SK-MEL-5 (cell line): ENCODE results near the gene PRB2. TPM values are rescaled to one million over a fixed set of nuclear protein-coding genes. Genes with fewer than 3 reads are reported as not detected.
"Not testable (repeated sequence)": the region's sequence is repeated elsewhere in the genome, so short reads cannot be mapped to it uniquely, and the experiment has no call there.

Experiments used
- DNase-seq: peaks from one replicate; pipeline ENCODE4 v3.0.0-alpha.2; 2016; ENCODE audit warnings: low read depth, low spot score
- in situ Hi-C: cut with HindIII; loops from 2 replicates; pipeline ENCODE4 v1.10.0; 2016; ENCODE audit warnings: low sequenced_read_pairs, high pct_unique_total_duplicates, low pct_unique_long_range_greater_than_20kb
- polyA plus RNA-seq, 2 experiments: library from polyadenylated mRNA; depleted of rRNA; stranded (reverse); fragments of >200 nt; gene quantifications; 2 replicates each; pipeline ENCODE4 v1.2.3, GENCODE V29; 2015
- total RNA-seq: library from RNA; depleted of rRNA; stranded (reverse); fragments of >200 nt; shearing (Covaris generic); gene quantifications from 2 replicates; pipeline ENCODE4 v1.2.3, GENCODE V29; 2014; rRNA removed

The PRB2 gene
- not detected in 2 replicates for total RNA-seq
- not detected in 2 replicates for polyA plus RNA-seq (2015; cell fraction: cytosol; rRNA removed)
- not detected in 2 replicates for polyA plus RNA-seq (2015; cell fraction: nucleus; rRNA removed)

DNA sequence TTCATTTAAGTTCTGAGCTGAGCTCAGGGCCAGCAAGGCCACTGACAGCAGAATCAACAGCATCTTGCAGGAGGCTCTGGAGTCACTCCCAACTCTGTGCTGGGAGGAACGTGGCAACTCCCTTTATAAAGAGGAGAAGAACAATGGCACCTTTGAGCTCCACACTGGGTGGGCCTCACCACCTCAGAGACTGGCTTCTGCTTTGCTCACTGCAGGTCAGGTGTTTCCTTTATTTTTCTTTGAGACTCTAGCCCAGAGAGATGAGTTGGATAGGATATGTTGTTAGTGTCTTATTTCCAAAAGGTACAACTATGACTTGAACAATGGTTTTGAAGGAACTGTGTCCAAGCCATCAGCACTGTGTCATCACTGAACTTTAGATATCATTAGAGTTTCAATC is at the start of gene PRB2:
PRB2 (minus strand) TSS at position 101 of the 400 bp plus-strand sequence; CDS start at position 63, 38 bp downstream.
- DNase-seq, in situ Hi-C loops: not testable (repeated sequence)

DNA sequence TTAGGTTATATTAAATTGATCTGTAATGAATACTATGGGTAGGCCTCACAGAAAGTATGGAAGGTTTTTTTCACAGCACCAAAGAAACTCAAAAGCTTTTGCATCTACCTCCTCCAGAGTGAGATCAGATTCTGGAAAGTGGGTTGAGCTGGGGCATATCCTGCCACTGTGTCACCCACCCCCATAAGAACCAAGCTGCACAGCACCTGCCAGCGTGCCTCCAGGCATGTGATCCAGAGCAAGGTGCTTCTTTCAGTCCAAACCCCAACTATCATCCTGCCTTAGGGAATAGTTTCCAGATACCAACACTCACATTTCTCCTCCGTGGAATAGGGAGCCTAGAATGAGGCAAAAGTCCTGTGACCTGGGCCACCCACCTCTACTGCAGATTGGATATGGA is 42.6 kb upstream of the PRB2 start:
- DNase-seq = no peak

DNA sequence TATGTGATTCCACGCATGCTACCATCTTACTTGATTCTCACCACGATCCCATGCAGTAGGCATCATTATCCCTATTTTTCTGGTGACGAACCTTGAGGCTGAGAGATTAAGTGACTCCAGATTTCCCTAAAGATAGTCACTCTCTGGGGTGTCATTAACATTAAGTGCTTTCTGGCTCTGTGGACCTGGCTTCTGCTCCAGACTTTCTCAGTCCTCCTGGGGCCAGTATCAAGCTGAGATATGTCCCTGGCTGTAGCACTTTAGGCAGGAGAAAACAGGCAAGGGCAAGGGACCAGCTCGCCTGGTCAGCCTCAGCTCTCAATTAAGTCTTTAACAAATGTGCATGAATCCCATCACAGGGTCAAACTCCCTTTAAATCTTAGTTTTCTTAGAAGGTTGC is 38.3 kb upstream of the PRB2 start:
- DNase-seq = no peak
- in situ Hi-C loops = no loop called here

More for the DNA sequence above, 42.6 kb upstream of the PRB2 start:
- in situ Hi-C loops = no loop called here

- no peak for DNase-seq
- in situ Hi-C loops = no loop called here
These were observed 36.1 kb upstream of the PRB2 start for GRCh38 chr12:11431486-11431885.

DNA sequence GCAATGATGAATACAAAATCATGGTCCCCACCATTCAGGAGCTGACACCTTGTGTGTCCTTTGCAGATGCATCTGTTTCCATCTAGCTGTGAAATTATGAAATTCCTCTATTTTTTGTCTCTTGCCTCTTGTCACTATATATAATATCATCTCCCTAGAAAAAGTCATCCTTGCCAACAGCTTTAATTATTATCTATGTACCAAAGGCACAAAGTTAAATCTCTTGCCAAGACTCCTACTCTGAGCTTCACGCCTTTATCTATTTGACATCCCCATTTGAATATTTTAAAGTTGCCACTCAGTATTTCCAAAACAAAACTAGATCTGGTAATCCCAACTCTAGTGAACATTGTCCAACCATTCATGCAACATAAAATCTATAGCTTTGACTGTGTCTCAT is 32.0 kb upstream of the PRB2 start:
- in situ Hi-C loops = no loop called here
- DNase-seq = no peak

- in situ Hi-C loops = no loop called here
- no peak for DNase-seq
These were observed 17.4 kb upstream of the PRB2 start for GRCh38 chr12:11412731-11413130.

GRCh38 chr12:11408096-11408495 is 12.7 kb upstream of the PRB2 start:
- no peak for DNase-seq
- in situ Hi-C loops = no loop called here

DNA sequence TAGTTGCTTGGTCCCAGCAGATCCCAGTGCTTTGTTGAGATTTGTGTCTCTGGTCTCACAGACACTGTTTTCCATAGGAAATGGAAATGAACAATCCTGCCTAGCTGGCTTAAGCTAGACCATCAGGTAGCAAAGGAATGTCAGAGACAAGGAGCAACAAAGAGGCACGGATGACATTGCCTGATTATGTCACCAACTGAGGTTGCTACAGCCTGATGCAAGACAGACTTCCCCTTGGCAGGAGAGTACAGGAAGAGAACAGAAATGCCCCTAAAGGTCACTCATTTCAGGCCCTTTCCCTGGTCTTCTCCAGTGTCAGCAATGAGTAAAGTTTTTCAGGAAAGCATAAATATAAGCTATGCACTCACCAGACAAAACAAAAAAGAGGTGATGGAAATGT is 2.0 kb upstream of the PRB2 start:
- DNase-seq = no peak
- in situ Hi-C loops = no loop called here

GRCh38 chr12:11391456-11391855 is 3.9 kb downstream of the PRB2 start:
- in situ Hi-C loops, DNase-seq: not testable (repeated sequence)

GRCh38 chr12:11377420-11377819 is 17.9 kb downstream of the PRB2 start:
- in situ Hi-C loops, DNase-seq: not testable (repeated sequence)

- in situ Hi-C loops = no loop called here
- no peak for DNase-seq
These were observed 34.2 kb downstream of the PRB2 start for GRCh38 chr12:11361151-11361550.

DNA sequence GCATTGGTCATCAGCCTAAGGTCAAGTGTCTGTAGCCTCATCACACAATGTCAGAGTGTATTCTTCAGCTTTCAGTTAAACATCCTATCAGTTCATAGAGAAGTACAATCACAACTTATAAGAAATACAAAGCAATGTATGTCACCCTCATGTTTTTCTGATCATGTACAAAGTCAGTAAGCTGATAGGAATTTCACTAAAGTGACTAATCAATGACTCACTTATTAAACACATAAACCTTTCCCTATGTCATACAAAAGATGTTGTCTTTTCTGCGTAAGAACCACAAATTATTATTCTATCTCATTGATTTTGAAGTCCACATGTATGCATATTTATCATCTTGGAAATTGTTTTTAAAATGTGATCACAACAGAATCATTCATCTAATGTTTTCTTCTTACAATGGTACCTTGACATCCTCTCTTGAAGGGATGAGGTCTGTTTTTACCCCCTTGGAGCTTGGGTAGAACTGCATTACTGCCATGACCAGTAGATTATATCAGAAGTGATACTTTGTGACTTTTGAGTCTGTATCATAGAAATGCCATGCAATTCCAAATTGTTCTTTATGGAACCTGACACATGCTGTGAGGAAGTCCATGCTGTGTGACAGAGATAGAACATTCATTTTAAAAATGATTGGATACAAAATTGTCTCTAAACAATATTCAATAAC is 35.0 kb downstream of the PRB2 start:
- in situ Hi-C loops, DNase-seq: not testable (repeated sequence)

DNA sequence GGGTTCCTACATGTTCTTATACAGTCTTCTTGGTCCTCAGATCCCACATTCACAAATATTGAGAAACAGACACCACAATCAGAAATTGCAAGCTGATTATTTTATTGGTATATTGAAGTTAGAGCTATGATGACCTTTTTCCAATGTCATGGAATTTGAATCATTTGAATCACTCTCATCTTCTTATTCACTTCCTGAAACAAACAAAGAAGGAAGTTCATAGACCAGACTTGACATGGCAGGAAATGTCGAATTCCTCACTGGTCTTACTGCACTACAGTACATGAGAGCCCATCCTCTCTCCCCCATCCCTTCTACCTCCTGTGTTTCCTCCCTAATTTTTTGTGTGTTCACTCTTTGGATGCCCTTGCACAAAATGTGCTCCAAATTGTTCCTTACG is 43.6 kb downstream of the PRB2 start:
- in situ Hi-C loops, DNase-seq: not testable (repeated sequence)

GRCh38 chr12:11348439-11348838 is 46.9 kb downstream of the PRB2 start:
- DNase-seq = no peak
- in situ Hi-C loops = no loop called here

- in situ Hi-C loops = no loop called here
- peak; percentile 32 for DNase-seq
These were observed 47.6 kb downstream of the PRB2 start for GRCh38 chr12:11347810-11348209.

DNA sequence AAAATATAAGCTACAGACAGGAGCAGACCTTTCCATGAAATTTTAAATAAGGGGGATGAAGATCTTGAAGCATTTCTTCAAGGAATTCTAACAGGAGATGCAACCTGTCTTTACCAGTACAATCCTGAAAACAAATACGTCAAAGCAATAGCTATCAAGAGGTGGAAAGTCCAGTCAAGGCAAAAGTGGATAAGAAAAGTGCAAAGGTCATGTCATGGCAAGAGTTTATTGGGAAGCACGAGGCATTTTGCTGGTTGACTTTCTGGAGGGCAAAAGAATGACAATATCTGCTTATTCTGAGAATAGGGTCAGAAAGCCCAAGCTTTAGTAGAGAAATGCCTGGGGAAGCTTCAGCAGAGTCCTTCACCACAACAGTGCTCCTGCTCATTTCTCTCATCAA is 50.9 kb downstream of the PRB2 start:
- in situ Hi-C loops = no loop called here

More for the DNA sequence above, 50.9 kb downstream of the PRB2 start:
- no peak for DNase-seq
